ENCODE results near the gene GFI1B.

The GFI1B gene

GRCh38 chr9:132978451-132979131 is at the start of gene GFI1B:
Gene GFI1B (plus strand): TSS chr9:132978694. CDS start chr9:132986679, 7,985 bp downstream.
- Histone ChIP-seq H3K9ac (ENCODE audit: insufficient read length, low read depth) (peak within 1 kb of the TSS; percentile 58), H3K9me3 (ENCODE audit: insufficient read depth, low read length) (no peaks in the 10 kb centered on the region), H3K4me3 (ENCODE audit: insufficient read length, low read depth) (no peak within 1 kb of the TSS), H3K4me1 (ENCODE audit: insufficient read depth, insufficient read length) (peaks cover 9% of the 10 kb centered on the region), H3K27me3 (ENCODE audit: insufficient read depth, insufficient read length) (peaks cover 22% of the 10 kb centered on the region), H3K36me3 (ENCODE audit: insufficient read depth, insufficient read length, low read length) (no peaks in the 10 kb centered on the region)
- DNase-seq (ENCODE audit: low read depth, low spot score), result no peak
- TF ChIP-seq ZNF274 (IDR thresholded peaks at IDR 0.05; ENCODE audit: low read depth, low read length) (no peak), YY1 (IDR thresholded peaks at IDR 0.05; ENCODE audit: insufficient read depth, insufficient read length) (no peak), SUZ12 (IDR thresholded peaks at IDR 0.05; ENCODE audit: extremely low read depth, insufficient read depth, insufficient read length) (no peak)

GRCh38 chr9:132931178-132931735 is 47.2 kb upstream of the GFI1B start:
- no peak overlapping the region for H3K9ac ChIP-seq (ENCODE audit: insufficient read length, low read depth)
- H3K4me1 ChIP-seq (ENCODE audit: insufficient read depth, insufficient read length), result no peaks in the 10 kb centered on the region
- H3K36me3 ChIP-seq (ENCODE audit: insufficient read depth, insufficient read length, low read length), result peaks cover 57% of the 10 kb centered on the region
- H3K9me3 ChIP-seq (ENCODE audit: insufficient read depth, low read length), result no peaks in the 10 kb centered on the region
- H3K4me3 ChIP-seq (ENCODE audit: insufficient read length, low read depth), result no peak overlapping the region
- no peak for TF ChIP-seq ZNF274 (IDR thresholded peaks at IDR 0.05; ENCODE audit: low read depth, low read length)
- no peak for TF ChIP-seq SUZ12 (IDR thresholded peaks at IDR 0.05; ENCODE audit: extremely low read depth, insufficient read depth, insufficient read length)
- no peak for DNase-seq (ENCODE audit: low read depth, low spot score)
- no peaks in the 10 kb centered on the region for H3K27me3 ChIP-seq (ENCODE audit: insufficient read depth, insufficient read length)

- no peak for TF ChIP-seq SUZ12 (IDR thresholded peaks at IDR 0.05; ENCODE audit: extremely low read depth, insufficient read depth, insufficient read length)
- no peak for TF ChIP-seq YY1 (IDR thresholded peaks at IDR 0.05; ENCODE audit: insufficient read depth, insufficient read length)
- no peak for TF ChIP-seq ZNF274 (IDR thresholded peaks at IDR 0.05; ENCODE audit: low read depth, low read length)
- H3K4me1 ChIP-seq (ENCODE audit: insufficient read depth, insufficient read length), result no peaks in the 10 kb centered on the region
- peaks cover 31% of the 10 kb centered on the region for H3K36me3 ChIP-seq (ENCODE audit: insufficient read depth, insufficient read length, low read length)
These were observed 43.5 kb upstream of the GFI1B start for GRCh38 chr9:132935026-132935425.

GRCh38 chr9:132937463-132937901 is 41.0 kb upstream of the GFI1B start:
- Histone ChIP-seq H3K9ac (ENCODE audit: insufficient read length, low read depth) (no peak overlapping the region), H3K9me3 (ENCODE audit: insufficient read depth, low read length) (no peaks in the 10 kb centered on the region), H3K27me3 (ENCODE audit: insufficient read depth, insufficient read length) (no peaks in the 10 kb centered on the region), H3K36me3 (ENCODE audit: insufficient read depth, insufficient read length, low read length) (peaks cover 20% of the 10 kb centered on the region), H3K4me3 (ENCODE audit: insufficient read length, low read depth) (no peak overlapping the region), H3K4me1 (ENCODE audit: insufficient read depth, insufficient read length) (no peaks in the 10 kb centered on the region)
- DNase-seq (ENCODE audit: low read depth, low spot score), result no peak
- no peak for TF ChIP-seq SUZ12 (IDR thresholded peaks at IDR 0.05; ENCODE audit: extremely low read depth, insufficient read depth, insufficient read length)
- TF ChIP-seq ZNF274 (IDR thresholded peaks at IDR 0.05; ENCODE audit: low read depth, low read length), result no peak
- no peak for TF ChIP-seq YY1 (IDR thresholded peaks at IDR 0.05; ENCODE audit: insufficient read depth, insufficient read length)

More at GRCh38 chr9:132935026-132935425, 43.5 kb upstream of the GFI1B start:
- Histone ChIP-seq H3K4me3 (ENCODE audit: insufficient read length, low read depth) (no peak overlapping the region), H3K9me3 (ENCODE audit: insufficient read depth, low read length) (no peaks in the 10 kb centered on the region), H3K9ac (ENCODE audit: insufficient read length, low read depth) (no peak overlapping the region), H3K27me3 (ENCODE audit: insufficient read depth, insufficient read length) (no peaks in the 10 kb centered on the region)
- no peak for DNase-seq (ENCODE audit: low read depth, low spot score)

- no peak for DNase-seq (ENCODE audit: low read depth, low spot score)
- Histone ChIP-seq H3K9me3 (ENCODE audit: insufficient read depth, low read length) (no peaks in the 10 kb centered on the region), H3K27me3 (ENCODE audit: insufficient read depth, insufficient read length) (no peaks in the 10 kb centered on the region), H3K4me1 (ENCODE audit: insufficient read depth, insufficient read length) (no peaks in the 10 kb centered on the region), H3K9ac (ENCODE audit: insufficient read length, low read depth) (no peak overlapping the region), H3K4me3 (ENCODE audit: insufficient read length, low read depth) (no peak overlapping the region), H3K36me3 (ENCODE audit: insufficient read depth, insufficient read length, low read length) (peaks cover 12% of the 10 kb centered on the region)
- TF ChIP-seq YY1 (IDR thresholded peaks at IDR 0.05; ENCODE audit: insufficient read depth, insufficient read length) (no peak), ZNF274 (IDR thresholded peaks at IDR 0.05; ENCODE audit: low read depth, low read length) (no peak), SUZ12 (IDR thresholded peaks at IDR 0.05; ENCODE audit: extremely low read depth, insufficient read depth, insufficient read length) (no peak)
These were observed 39.3 kb upstream of the GFI1B start for GRCh38 chr9:132939169-132939568.

- no peaks in the 10 kb centered on the region for H3K27me3 ChIP-seq (ENCODE audit: insufficient read depth, insufficient read length)
- no peak for DNase-seq (ENCODE audit: low read depth, low spot score)
- peaks cover 4% of the 10 kb centered on the region for H3K36me3 ChIP-seq (ENCODE audit: insufficient read depth, insufficient read length, low read length)
- H3K4me3 ChIP-seq (ENCODE audit: insufficient read length, low read depth), result no peak overlapping the region
- peaks cover 4% of the 10 kb centered on the region for H3K4me1 ChIP-seq (ENCODE audit: insufficient read depth, insufficient read length)
- no peaks in the 10 kb centered on the region for H3K9me3 ChIP-seq (ENCODE audit: insufficient read depth, low read length)
- H3K9ac ChIP-seq (ENCODE audit: insufficient read length, low read depth), result no peak overlapping the region
- TF ChIP-seq YY1 (IDR thresholded peaks at IDR 0.05; ENCODE audit: insufficient read depth, insufficient read length), result no peak
These were observed 35.8 kb upstream of the GFI1B start for GRCh38 chr9:132942541-132943182.

- Histone ChIP-seq H3K36me3 (ENCODE audit: insufficient read depth, insufficient read length, low read length) (peaks cover 4% of the 10 kb centered on the region), H3K4me3 (ENCODE audit: insufficient read length, low read depth) (peak overlapping the region; percentile 95), H3K9me3 (ENCODE audit: insufficient read depth, low read length) (no peaks in the 10 kb centered on the region), H3K4me1 (ENCODE audit: insufficient read depth, insufficient read length) (peaks cover 6% of the 10 kb centered on the region), H3K9ac (ENCODE audit: insufficient read length, low read depth) (peak overlapping the region; percentile 96), H3K27me3 (ENCODE audit: insufficient read depth, insufficient read length) (no peaks in the 10 kb centered on the region)
- no peak for TF ChIP-seq ZNF274 (IDR thresholded peaks at IDR 0.05; ENCODE audit: low read depth, low read length)
- no peak for TF ChIP-seq YY1 (IDR thresholded peaks at IDR 0.05; ENCODE audit: insufficient read depth, insufficient read length)
- TF ChIP-seq SUZ12 (IDR thresholded peaks at IDR 0.05; ENCODE audit: extremely low read depth, insufficient read depth, insufficient read length), result no peak
- DNase-seq (ENCODE audit: low read depth, low spot score), result no peak
These were observed 34.7 kb upstream of the GFI1B start for GRCh38 chr9:132943651-132944293.

Data from NT2/D1 (cell line).